HCT116 (cell line): ENCODE measurements around the gene KSR2. TPM values are rescaled to one million over a fixed set of nuclear protein-coding genes. Genes with fewer than 3 reads are reported as not detected.

Source experiments
- ATAC-seq: fragments of 200-7000 bp; cut with Tn5 transposase; 2 replicates; pipeline ENCODE4 v1.9.1; 2020; ENCODE audit warnings: mild to moderate bottlenecking, moderate library complexity
- BruUV-seq: library from RNA; stranded (reverse); fragments of 400-500 nt; replicated peaks from 2 replicates; lab custom pipeline; 2021; lab: Mats Ljungman, UMichigan
- CTCF ChIA-PET: fragments of 300-600 bp; sonication (Branson Sonifier 250); formaldehyde crosslinking; loops from one replicate; lab custom pipeline; 2021; ENCODE audit warnings: antibody characterized with exemption; lab: Charles Lee
- POLR2A ChIA-PET: fragments of 300-600, 350-600 bp; sonication (Branson Sonifier 250); formaldehyde crosslinking; loops from one replicate; lab custom pipeline; 2021; ENCODE audit warnings: antibody characterized with exemption; lab: Charles Lee
- RAD21 ChIA-PET, 2 experiments: fragments of 300-600 bp; sonication (Branson Sonifier 250); formaldehyde crosslinking; loops; one replicate each; lab custom pipeline; 2023; ENCODE audit warnings: low total read pairs in 2 of 2; ENCODE audit not compliant: uncharacterized antibody in 2 of 2, unreplicated experiment in 2 of 2, low non-redundant PET in 1 of 2; lab: Charles Lee
- DNase-seq: peaks from one replicate; pipeline ENCODE4 v3.0.0-alpha.2; 2010; ENCODE audit warnings: low read depth, low spot score
- H2AFZ ChIP-seq: fragments of 200-600 bp; shearing (Covaris generic), sonication (generic); 2 replicates; pipeline ENCODE4 v1.6.1; 2017; ENCODE audit warnings: low read depth, mixed run types, mixed read lengths, antibody characterized with exemption, low read length; ENCODE audit not compliant: poor library complexity, severe bottlenecking
- H3K27ac ChIP-seq: 2 replicates; pipeline ENCODE4 v1.5.1; 2012; ENCODE audit warnings: low read depth, low read length
- H3K27me3 ChIP-seq: fragments of 200-600 bp; sonication (generic); 2 replicates; pipeline ENCODE4 v1.6.1; 2016; ENCODE audit warnings: mixed run types, low read length, mixed read lengths; ENCODE audit not compliant: insufficient read depth
- H3K36me3 ChIP-seq, 2 experiments: fragments of 200-500 bp in 1 of 2; fragments of 200-600 bp in 1 of 2; sonication (Bioruptor generic) in 1 of 2; sonication (generic) in 1 of 2; 2 replicates each; pipeline versions ENCODE4 v1.5.1 to v1.6.1; 2014 to 2016; ENCODE audit warnings: low read length in 2 of 2, inconsistent platforms in 1 of 2, mixed read lengths in 1 of 2, mixed run types in 1 of 2; ENCODE audit not compliant: insufficient read depth in 2 of 2, control insufficient read depth in 1 of 2
- H3K4me1 ChIP-seq, 2 experiments: fragments of 200-600 bp in 1 of 2; sonication (generic) in 1 of 2; 2 replicates each; pipeline versions ENCODE4 v1.5.1 to v1.6.1; 2012 to 2017; ENCODE audit warnings: low read length in 2 of 2, inconsistent platforms in 1 of 2, mild to moderate bottlenecking in 1 of 2, mixed read lengths in 1 of 2, mixed run types in 1 of 2, moderate library complexity in 1 of 2; ENCODE audit not compliant: insufficient read depth in 2 of 2, control insufficient read depth in 1 of 2
- H3K4me2 ChIP-seq: fragments of 200-600 bp; sonication (generic); 2 replicates; pipeline ENCODE4 v1.6.1; 2017; ENCODE audit warnings: mixed run types, low read length, mixed read lengths
- H3K4me3 ChIP-seq, 2 experiments: fragments of 200-600 bp in 1 of 2; sonication (generic) in 1 of 2; replicated peaks in 1 of 2; 2 replicates each; pipeline ENCODE4 v1.5.1; 2011 to 2016; ENCODE audit warnings: low read length in 2 of 2, control low read depth in 1 of 2, low read depth in 1 of 2, mild to moderate bottlenecking in 1 of 2, mixed read lengths in 1 of 2, mixed run types in 1 of 2
- H3K79me2 ChIP-seq: fragments of 200-600 bp; sonication (generic); 2 replicates; pipeline ENCODE4 v1.6.1; 2017; ENCODE audit warnings: mild to moderate bottlenecking, mixed run types, low read length, moderate library complexity, mixed read lengths; ENCODE audit not compliant: insufficient read depth
- H3K9ac ChIP-seq: fragments of 200-600 bp; sonication (generic); 2 replicates; pipeline ENCODE4 v1.6.1; 2016; ENCODE audit warnings: low read length, mixed read lengths
- H3K9me2 ChIP-seq: fragments of 200-600 bp; sonication (generic), shearing (Covaris generic); 2 replicates; pipeline ENCODE4 v1.6.1; 2017; ENCODE audit warnings: mixed run types, mild to moderate bottlenecking, moderate library complexity; ENCODE audit not compliant: insufficient read depth
- H3K9me3 ChIP-seq, 2 experiments: fragments of 200-500 bp in 1 of 2; fragments of 200-600 bp in 1 of 2; sonication (Bioruptor generic) in 1 of 2; sonication (generic) in 1 of 2; 2 replicates each; pipeline ENCODE4 v1.6.1; 2014 to 2017; ENCODE audit warnings: low read length in 2 of 2, mixed read lengths in 2 of 2, inconsistent platforms in 1 of 2, low read depth in 1 of 2, mild to moderate bottlenecking in 1 of 2, mixed run types in 1 of 2, moderate library complexity in 1 of 2; ENCODE audit not compliant: control insufficient read depth in 1 of 2, insufficient read depth in 1 of 2
- H4K20me1 ChIP-seq: fragments of 200-600 bp; sonication (generic), shearing (Covaris generic); 2 replicates; pipeline ENCODE4 v1.6.1; 2017; ENCODE audit warnings: mixed run types, mild to moderate bottlenecking, moderate library complexity; ENCODE audit not compliant: insufficient read depth
- CBX3 ChIP-seq: IDR thresholded peaks from 2 replicates; pipeline ENCODE4 v1.6.1; 2012; ENCODE audit warnings: low read depth
- CEBPB ChIP-seq: IDR thresholded peaks from 2 replicates; pipeline ENCODE4 v1.6.1; 2012; ENCODE audit warnings: low read depth
- EGR1 ChIP-seq: IDR thresholded peaks from 2 replicates; pipeline ENCODE4 v1.6.1; 2012; ENCODE audit warnings: low read depth
- EZH2phosphoT487 ChIP-seq: fragments of 200-600 bp; IDR thresholded peaks from 2 replicates; pipeline ENCODE4 v1.6.1; 2018; ENCODE audit warnings: antibody characterized with exemption, borderline replicate concordance
- FOSL1 ChIP-seq: IDR thresholded peaks from 2 replicates; pipeline ENCODE4 v1.6.1; 2012; ENCODE audit warnings: low read depth
- POLR2AphosphoS5 ChIP-seq: IDR thresholded peaks from 2 replicates; pipeline ENCODE4 v1.6.1; 2011; ENCODE audit warnings: mild to moderate bottlenecking, low read depth, low read length, moderate library complexity
- SP1 ChIP-seq: IDR thresholded peaks from 2 replicates; pipeline ENCODE4 v1.6.1; 2012; ENCODE audit warnings: low read depth
- TCF7L2 ChIP-seq: IDR thresholded peaks from 2 replicates; pipeline ENCODE4 v1.7.0; 2011; ENCODE audit warnings: borderline replicate concordance, inconsistent platforms; ENCODE audit not compliant: insufficient read depth, insufficient read length; ENCODE audit errors: extremely low read depth
- YY1 ChIP-seq: IDR thresholded peaks from 2 replicates; pipeline ENCODE4 v1.6.1; 2011; ENCODE audit warnings: low read length, low read depth, moderate library complexity, mild to moderate bottlenecking; ENCODE audit not compliant: insufficient replicate concordance; ENCODE audit errors: extremely low read depth
- ZNF274 ChIP-seq: fragments of 200-500 bp; sonication (Bioruptor generic); IDR thresholded peaks from 2 replicates; pipeline ENCODE4 v1.6.1; 2014; ENCODE audit warnings: mild to moderate bottlenecking, low read depth, low read length, inconsistent platforms
- intact Hi-C: fragments of 100-400 bp; cut with micrococcal nuclease; formaldehyde crosslinking; loops from 2 replicates; pipeline ENCODE4 v1.10.0; 2022
- total RNA-seq: library from RNA; stranded (reverse); gene quantifications from one replicate; pipeline ENCODE4 v1.2.1, GENCODE V29; 2021; ENCODE audit not compliant: unreplicated experiment
- TF ChIP-seq, protein P1 (sequence below): IDR thresholded peaks from 2 replicates; pipeline ENCODE4 v1.6.1; 2011; ENCODE audit warnings: mild to moderate bottlenecking, low read length, moderate library complexity; ENCODE audit not compliant: insufficient replicate concordance; ENCODE audit errors: extremely low read depth
- TF ChIP-seq, protein P2 (sequence below): IDR thresholded peaks from 2 replicates; pipeline ENCODE4 v1.6.1; 2012
- TF ChIP-seq, protein P3 (sequence below): IDR thresholded peaks from 2 replicates; pipeline ENCODE4 v1.6.1; 2012; ENCODE audit warnings: low read depth

KSR2 gene
- total RNA-seq, 1 experiment from 2014 or later = 10.1 TPM

DNA sequence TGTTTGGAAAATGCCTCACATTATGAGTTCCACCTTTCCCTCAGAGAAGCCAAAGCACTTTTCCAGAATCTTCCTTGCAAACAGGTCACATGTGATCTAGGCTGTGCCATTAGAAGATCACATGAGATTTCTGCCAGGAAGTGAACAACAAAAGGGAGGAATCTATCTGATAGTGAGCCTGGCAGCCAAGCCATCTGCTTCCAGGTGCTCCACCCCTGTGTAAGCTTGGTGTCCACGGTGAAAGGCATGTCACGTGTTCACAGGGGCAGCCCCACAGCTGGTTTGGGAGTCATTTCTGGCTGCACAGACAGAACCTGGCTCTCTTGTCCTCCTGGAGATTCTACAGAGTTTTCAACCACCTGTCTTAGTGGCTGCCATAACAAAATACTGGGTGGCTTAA lies 3.5 kb upstream of the KSR2 start:
- H3K27me3 ChIP-seq = no peaks in the 10 kb centered on the region
- no peak for ATAC-seq
- DNase-seq = no peak
- POLR2A ChIA-PET = interaction anchor here (2.0 kb wide), 1 partner anchor 12 kb away, joined by 7 read pairs; no protein-coding TSS in a partner anchor
- H3K9ac ChIP-seq = no peak overlapping the region
- H3K4me1 ChIP-seq = peaks cover 13 to 34% of the 10 kb centered on the region in 2 experiments
- no peak overlapping the region for H3K4me3 ChIP-seq
- no peak overlapping the region for H2AFZ ChIP-seq
- H3K36me3 ChIP-seq = 0 out of 4 replicates have a peak, but pooled peaks cover 0 to 4% of the 10 kb centered on the region in 2 experiments
- intact Hi-C loops = no loop called here
- H3K27ac ChIP-seq = no peak overlapping the region
- no TSS peak for BruUV-seq
- TF ChIP-seq YY1 = no peak
- TF ChIP-seq EGR1 = no peak
- TF ChIP-seq CBX3 = no peak
- no peak for TF ChIP-seq TCF7L2
- no peak for TF ChIP-seq EZH2phosphoT487
- TF ChIP-seq ZNF274 = no peak
- no peak for TF ChIP-seq FOSL1
- TF ChIP-seq, all 23 proteins: peak for 0
- Histone ChIP-seq H3K9me3 (peaks cover 0 to 18% of the 10 kb centered on the region in 2 experiments; a peak in 1 of 4 replicates), H3K9me2 (no peaks in the 10 kb centered on the region), H4K20me1 (no peaks in the 10 kb centered on the region), H3K4me2 (no peak overlapping the region), H3K79me2 (peaks cover 8% of the 10 kb centered on the region)
- ChIA-PET CTCF (no interaction called here), RAD21 (no interaction called here)

DNA sequence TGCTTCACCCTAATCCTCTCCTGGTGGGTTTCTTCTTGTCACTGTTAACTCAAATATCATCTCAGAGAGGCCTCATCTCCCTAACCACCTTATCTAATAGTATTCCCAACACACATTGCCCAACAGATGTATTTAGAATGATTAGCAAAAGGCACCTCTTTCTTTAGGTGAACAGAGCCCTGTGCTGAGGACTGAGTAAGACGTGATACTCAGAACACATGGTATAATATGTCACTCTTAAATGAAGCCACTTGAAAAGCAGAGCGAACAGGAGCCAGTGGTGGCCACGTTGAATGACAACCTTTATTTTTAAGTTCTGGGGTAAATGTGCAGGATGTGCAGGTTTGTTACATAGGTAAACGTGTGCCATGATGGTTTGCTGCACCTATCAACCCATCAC lies 1.5 kb upstream of the KSR2 start:
- Histone ChIP-seq H3K79me2 (peaks cover 8% of the 10 kb centered on the region), H3K4me2 (peak overlapping the region; percentile 94), H3K36me3 (0 out of 4 replicates have a peak, but pooled peaks cover 0 to 4% of the 10 kb centered on the region in 2 experiments), H3K4me1 (peaks cover 11 to 32% of the 10 kb centered on the region in 2 experiments), H3K4me3 (peak overlapping the region in 1 of 2 experiments; percentile 89; a peak in 1 of 4 replicates), H3K27me3 (no peaks in the 10 kb centered on the region), H3K27ac (no peak overlapping the region), H3K9me3 (peaks cover 0 to 18% of the 10 kb centered on the region in 2 experiments; a peak in 1 of 4 replicates), H4K20me1 (no peaks in the 10 kb centered on the region), H2AFZ (no peak overlapping the region), H3K9me2 (no peaks in the 10 kb centered on the region), H3K9ac (no peak overlapping the region)
- DNase-seq (no peak), ATAC-seq (no peak)
- no TSS peak for BruUV-seq
- intact Hi-C loops = no loop called here
- POLR2A ChIA-PET = interaction anchor here (0.7 to 2.0 kb wide), 3 partner anchors 14 to 475 kb away, joined by 3 to 7 read pairs (median 5); no protein-coding TSS in a partner anchor
- RAD21 ChIA-PET = no interaction called here
- CTCF ChIA-PET = no interaction called here
- TF ChIP-seq CBX3 (no peak), SP1 (no peak), FOSL1 (no peak), TCF7L2 (no peak), POLR2AphosphoS5 (no peak), ZNF274 (no peak), EZH2phosphoT487 (no peak), CEBPB (no peak)
- TF ChIP-seq, protein P1, sequence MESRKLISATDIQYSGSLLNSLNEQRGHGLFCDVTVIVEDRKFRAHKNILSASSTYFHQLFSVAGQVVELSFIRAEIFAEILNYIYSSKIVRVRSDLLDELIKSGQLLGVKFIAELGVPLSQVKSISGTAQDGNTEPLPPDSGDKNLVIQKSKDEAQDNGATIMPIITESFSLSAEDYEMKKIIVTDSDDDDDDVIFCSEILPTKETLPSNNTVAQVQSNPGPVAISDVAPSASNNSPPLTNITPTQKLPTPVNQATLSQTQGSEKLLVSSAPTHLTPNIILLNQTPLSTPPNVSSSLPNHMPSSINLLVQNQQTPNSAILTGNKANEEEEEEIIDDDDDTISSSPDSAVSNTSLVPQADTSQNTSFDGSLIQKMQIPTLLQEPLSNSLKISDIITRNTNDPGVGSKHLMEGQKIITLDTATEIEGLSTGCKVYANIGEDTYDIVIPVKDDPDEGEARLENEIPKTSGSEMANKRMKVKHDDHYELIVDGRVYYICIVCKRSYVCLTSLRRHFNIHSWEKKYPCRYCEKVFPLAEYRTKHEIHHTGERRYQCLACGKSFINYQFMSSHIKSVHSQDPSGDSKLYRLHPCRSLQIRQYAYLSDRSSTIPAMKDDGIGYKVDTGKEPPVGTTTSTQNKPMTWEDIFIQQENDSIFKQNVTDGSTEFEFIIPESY = no peak
- TF ChIP-seq, protein P2, sequence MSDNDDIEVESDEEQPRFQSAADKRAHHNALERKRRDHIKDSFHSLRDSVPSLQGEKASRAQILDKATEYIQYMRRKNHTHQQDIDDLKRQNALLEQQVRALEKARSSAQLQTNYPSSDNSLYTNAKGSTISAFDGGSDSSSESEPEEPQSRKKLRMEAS = no peak
- TF ChIP-seq, protein P3, sequence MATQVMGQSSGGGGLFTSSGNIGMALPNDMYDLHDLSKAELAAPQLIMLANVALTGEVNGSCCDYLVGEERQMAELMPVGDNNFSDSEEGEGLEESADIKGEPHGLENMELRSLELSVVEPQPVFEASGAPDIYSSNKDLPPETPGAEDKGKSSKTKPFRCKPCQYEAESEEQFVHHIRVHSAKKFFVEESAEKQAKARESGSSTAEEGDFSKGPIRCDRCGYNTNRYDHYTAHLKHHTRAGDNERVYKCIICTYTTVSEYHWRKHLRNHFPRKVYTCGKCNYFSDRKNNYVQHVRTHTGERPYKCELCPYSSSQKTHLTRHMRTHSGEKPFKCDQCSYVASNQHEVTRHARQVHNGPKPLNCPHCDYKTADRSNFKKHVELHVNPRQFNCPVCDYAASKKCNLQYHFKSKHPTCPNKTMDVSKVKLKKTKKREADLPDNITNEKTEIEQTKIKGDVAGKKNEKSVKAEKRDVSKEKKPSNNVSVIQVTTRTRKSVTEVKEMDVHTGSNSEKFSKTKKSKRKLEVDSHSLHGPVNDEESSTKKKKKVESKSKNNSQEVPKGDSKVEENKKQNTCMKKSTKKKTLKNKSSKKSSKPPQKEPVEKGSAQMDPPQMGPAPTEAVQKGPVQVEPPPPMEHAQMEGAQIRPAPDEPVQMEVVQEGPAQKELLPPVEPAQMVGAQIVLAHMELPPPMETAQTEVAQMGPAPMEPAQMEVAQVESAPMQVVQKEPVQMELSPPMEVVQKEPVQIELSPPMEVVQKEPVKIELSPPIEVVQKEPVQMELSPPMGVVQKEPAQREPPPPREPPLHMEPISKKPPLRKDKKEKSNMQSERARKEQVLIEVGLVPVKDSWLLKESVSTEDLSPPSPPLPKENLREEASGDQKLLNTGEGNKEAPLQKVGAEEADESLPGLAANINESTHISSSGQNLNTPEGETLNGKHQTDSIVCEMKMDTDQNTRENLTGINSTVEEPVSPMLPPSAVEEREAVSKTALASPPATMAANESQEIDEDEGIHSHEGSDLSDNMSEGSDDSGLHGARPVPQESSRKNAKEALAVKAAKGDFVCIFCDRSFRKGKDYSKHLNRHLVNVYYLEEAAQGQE = no peak
